Right atrium auricular region (tissue), 2 donors: Measurements from ENCODE around the gene PPFIBP2. TPM values are rescaled to one million over a fixed set of nuclear protein-coding genes. Genes with fewer than 3 reads are reported as not detected.
A peak's percentile ranks its signal among the peaks of the same experiment; 100 is the strongest.

ENCODE experiments used
- DNase-seq: peaks from one replicate; pipeline ENCODE4 v3.0.0-alpha.2; 2019; ENCODE audit warnings: low spot score
- H3K27ac ChIP-seq, 2 donors: fragments of 200-600 bp; sonication (generic); 1 replicate in 1 of 2; 2 replicates in 1 of 2; pipeline ENCODE4 v1.5.1; 2016 to 2019
- H3K27me3 ChIP-seq, 2 donors: fragments of 200-600 bp; sonication (generic); one replicate each; pipeline versions ENCODE4 v1.5.1 to v1.6.0; 2017 to 2019
- H3K36me3 ChIP-seq: fragments of 200-600 bp; sonication (generic); one replicate; pipeline ENCODE4 v1.5.1; 2016
- H3K4me1 ChIP-seq, 2 donors: fragments of 200-600 bp; sonication (generic); one replicate each; pipeline versions ENCODE4 v1.5.1 to v1.6.0; 2017 to 2019
- H3K4me3 ChIP-seq, 2 donors: fragments of 200-600 bp; sonication (generic); 1 replicate in 1 of 2; 2 replicates in 1 of 2; pipeline ENCODE4 v1.5.1; 2017 to 2019; ENCODE audit warnings: mild to moderate bottlenecking in 1 of 2, moderate library complexity in 1 of 2
- H3K9me3 ChIP-seq, 2 donors: fragments of 200-600 bp; sonication (generic); one replicate each; pipeline ENCODE4 v1.5.1; 2019
- CTCF ChIP-seq, 2 donors: fragments of 200-600 bp; sonication (generic); IDR thresholded peaks; one replicate each; pipeline ENCODE4 v1.5.1; 2019; ENCODE audit warnings: antibody characterized with exemption in 2 of 2
- total RNA-seq, 2 donors: library from RNA; depleted of rRNA; stranded (reverse); fragments of >200 nt; gene quantifications; one replicate each; pipeline ENCODE4 v1.1.0, GENCODE V29; 2016

Gene PPFIBP2
- total RNA-seq, 2 donors from 2014 or later: 13.0 to 24.0 TPM

- Histone ChIP-seq H3K9me3 (no peaks in the 10 kb centered on the region), H3K4me1 (peaks cover 0 to 4% of the 10 kb centered on the region in 2 donors), H3K27me3 (no peaks in the 10 kb centered on the region), H3K4me3 (no peak overlapping the region), H3K27ac (no peak overlapping the region), H3K36me3 (peaks cover 2% of the 10 kb centered on the region)
- no peak for DNase-seq
- no peak for TF ChIP-seq CTCF (IDR thresholded peaks at IDR 0.05)
Observed at GRCh38 chr11:7605186-7605943, 91.6 kb downstream of the PPFIBP2 start.

- H3K9me3 ChIP-seq: no peaks in the 10 kb centered on the region
- no peak for TF ChIP-seq CTCF (IDR thresholded peaks at IDR 0.05)
- peaks cover 0 to 4% of the 10 kb centered on the region in 2 donors for H3K4me1 ChIP-seq
- H3K27ac ChIP-seq: no peak overlapping the region
- peaks cover 9% of the 10 kb centered on the region for H3K36me3 ChIP-seq
- no peak for DNase-seq
- no peak overlapping the region for H3K4me3 ChIP-seq
- no peaks in the 10 kb centered on the region for H3K27me3 ChIP-seq
Observed at GRCh38 chr11:7606496-7606895, 92.7 kb downstream of the PPFIBP2 start.

- peaks cover 9% of the 10 kb centered on the region for H3K36me3 ChIP-seq
- H3K9me3 ChIP-seq: no peaks in the 10 kb centered on the region
- DNase-seq: no peak
- H3K4me1 ChIP-seq: peaks cover 0 to 10% of the 10 kb centered on the region in 2 donors
- TF ChIP-seq CTCF (IDR thresholded peaks at IDR 0.05): no peak
- H3K27ac ChIP-seq: peak overlapping the region in 1 of 2 donors; percentile 37
- H3K4me3 ChIP-seq: no peak overlapping the region
- no peaks in the 10 kb centered on the region for H3K27me3 ChIP-seq
Observed at GRCh38 chr11:7609015-7609414, 95.2 kb downstream of the PPFIBP2 start.

- H3K27ac ChIP-seq: peak overlapping the region in 1 of 2 donors; percentile 37
Observed at GRCh38 chr11:7609521-7609920, 95.7 kb downstream of the PPFIBP2 start.

GRCh38 chr11:7610393-7610792 lies 96.6 kb downstream of the PPFIBP2 start:
- no peak for TF ChIP-seq CTCF (IDR thresholded peaks at IDR 0.05)
- Histone ChIP-seq H3K27me3 (no peaks in the 10 kb centered on the region), H3K4me3 (no peak overlapping the region), H3K36me3 (peaks cover 9% of the 10 kb centered on the region), H3K9me3 (no peaks in the 10 kb centered on the region), H3K27ac (no peak overlapping the region), H3K4me1 (peaks cover 0 to 10% of the 10 kb centered on the region in 2 donors)
- no peak for DNase-seq

More at GRCh38 chr11:7609521-7609920, 95.7 kb downstream of the PPFIBP2 start:
- Histone ChIP-seq H3K4me3 (no peak overlapping the region), H3K27me3 (no peaks in the 10 kb centered on the region), H3K4me1 (peaks cover 0 to 10% of the 10 kb centered on the region in 2 donors), H3K9me3 (no peaks in the 10 kb centered on the region), H3K36me3 (peaks cover 9% of the 10 kb centered on the region)
- DNase-seq: no peak
- TF ChIP-seq CTCF (IDR thresholded peaks at IDR 0.05): no peak
